Neural crest cell (in vitro differentiated cells): ENCODE measurements around the gene FBLN2. TPM values are rescaled to one million over a fixed set of nuclear protein-coding genes. Genes with fewer than 3 reads are reported as not detected.

Source experiments
- DNase-seq: peaks from one replicate; pipeline ENCODE4 v3.0.0; 2021; ENCODE audit warnings: low read depth, mixed read lengths, low spot score
- H3K27ac Mint-ChIP-seq: one replicate; pipeline ENCODE4 v1.8.0; 2021; ENCODE audit warnings: mild to moderate bottlenecking, mixed read lengths; ENCODE audit not compliant: unreplicated experiment
- H3K27me3 Mint-ChIP-seq: 2 replicates; pipeline ENCODE4 v1.8.0; 2021; ENCODE audit warnings: low read depth, mild to moderate bottlenecking, mixed read lengths
- H3K36me3 Mint-ChIP-seq: 2 replicates; pipeline ENCODE4 v1.8.0; 2021; ENCODE audit warnings: low read depth, mild to moderate bottlenecking, mixed read lengths
- H3K4me1 Mint-ChIP-seq: 2 replicates; pipeline ENCODE4 v1.8.0; 2021; ENCODE audit warnings: mixed read lengths
- H3K4me3 Mint-ChIP-seq: one replicate; pipeline ENCODE4 v1.8.0; 2021; ENCODE audit warnings: mild to moderate bottlenecking, mixed read lengths
- H3K9me3 Mint-ChIP-seq: 2 replicates; pipeline ENCODE4 v1.8.0; 2021; ENCODE audit warnings: mixed read lengths
- CTCF ChIP-seq: fragments of 200-600 bp; sonication (generic); conservative IDR thresholded peaks from 2 replicates; pipeline ENCODE4 v1.5.0; 2021; ENCODE audit warnings: antibody characterized with exemption, mild to moderate bottlenecking
- total RNA-seq: library from RNA; stranded (reverse); gene quantifications from 2 replicates; pipeline ENCODE4 v1.2.1, GENCODE V29; 2021

The FBLN2 gene
- total RNA-seq, 1 donor from 2014 or later, result 6.3 TPM

GRCh38 chr3:13662238-13662847 lies 113.4 kb downstream of the FBLN2 start:
- Mint-ChIP-seq H3K4me1 (peaks cover 9% of the 10 kb centered on the region), H3K27me3 (peaks cover 14% of the 10 kb centered on the region), H3K36me3 (no peaks in the 10 kb centered on the region), H3K4me3 (no peak overlapping the region), H3K9me3 (no peaks in the 10 kb centered on the region), H3K27ac (no peak overlapping the region)
- TF ChIP-seq CTCF, result no peak
- DNase-seq, result no peak

GRCh38 chr3:13663781-13664535 lies 115.0 kb downstream of the FBLN2 start:
- DNase-seq, result no peak
- H3K27ac Mint-ChIP-seq, result no peak overlapping the region
- TF ChIP-seq CTCF, result no peak
- H3K9me3 Mint-ChIP-seq, result no peaks in the 10 kb centered on the region
- H3K4me1 Mint-ChIP-seq, result no peaks in the 10 kb centered on the region
- H3K4me3 Mint-ChIP-seq, result no peak overlapping the region
- H3K36me3 Mint-ChIP-seq, result no peaks in the 10 kb centered on the region
- H3K27me3 Mint-ChIP-seq, result peaks cover 3% of the 10 kb centered on the region

- Mint-ChIP-seq H3K4me3 (no peak overlapping the region), H3K9me3 (no peaks in the 10 kb centered on the region), H3K36me3 (no peaks in the 10 kb centered on the region), H3K27me3 (peaks cover 3% of the 10 kb centered on the region), H3K4me1 (no peaks in the 10 kb centered on the region), H3K27ac (no peak overlapping the region)
- no peak for TF ChIP-seq CTCF
- DNase-seq, result no peak
Measured at GRCh38 chr3:13665582-13666226, 116.8 kb downstream of the FBLN2 start.

GRCh38 chr3:13666227-13666619 lies 117.3 kb downstream of the FBLN2 start:
- DNase-seq, result no peak
- no peak overlapping the region for H3K27ac Mint-ChIP-seq
- H3K4me1 Mint-ChIP-seq, result no peaks in the 10 kb centered on the region
- no peak overlapping the region for H3K4me3 Mint-ChIP-seq
- no peaks in the 10 kb centered on the region for H3K9me3 Mint-ChIP-seq
- no peaks in the 10 kb centered on the region for H3K36me3 Mint-ChIP-seq
- peaks cover 3% of the 10 kb centered on the region for H3K27me3 Mint-ChIP-seq
- no peak for TF ChIP-seq CTCF

GRCh38 chr3:13666781-13667709 lies 118.1 kb downstream of the FBLN2 start:
- H3K36me3 Mint-ChIP-seq, result no peaks in the 10 kb centered on the region
- peaks cover 6% of the 10 kb centered on the region for H3K4me1 Mint-ChIP-seq
- no peak for DNase-seq
- TF ChIP-seq CTCF, result no peak
- no peak overlapping the region for H3K4me3 Mint-ChIP-seq
- no peaks in the 10 kb centered on the region for H3K9me3 Mint-ChIP-seq
- peaks cover 3% of the 10 kb centered on the region for H3K27me3 Mint-ChIP-seq
- H3K27ac Mint-ChIP-seq, result no peak overlapping the region
